Choroid plexus epithelial cell (primary cell): ENCODE measurements around the gene THSD1.
"Not testable (repeated sequence)": the region's sequence is repeated elsewhere in the genome, so short reads cannot be mapped to it uniquely, and the experiment has no call there.

ENCODE experiments used
- DNase-seq: peaks from one replicate; pipeline ENCODE4 v3.0.0-alpha.2; 2010; ENCODE audit warnings: low read depth
- H3K4me3 ChIP-seq: 2 replicates; pipeline ENCODE4 v1.5.1; 2011; ENCODE audit warnings: low read depth, mild to moderate bottlenecking, control low read depth, low read length, moderate library complexity
- CTCF ChIP-seq: conservative IDR thresholded peaks from 2 replicates; pipeline ENCODE4 v1.5.1; 2011; ENCODE audit warnings: low read depth, mild to moderate bottlenecking, control low read depth, inconsistent platforms, low read length, moderate library complexity

THSD1 gene

DNA sequence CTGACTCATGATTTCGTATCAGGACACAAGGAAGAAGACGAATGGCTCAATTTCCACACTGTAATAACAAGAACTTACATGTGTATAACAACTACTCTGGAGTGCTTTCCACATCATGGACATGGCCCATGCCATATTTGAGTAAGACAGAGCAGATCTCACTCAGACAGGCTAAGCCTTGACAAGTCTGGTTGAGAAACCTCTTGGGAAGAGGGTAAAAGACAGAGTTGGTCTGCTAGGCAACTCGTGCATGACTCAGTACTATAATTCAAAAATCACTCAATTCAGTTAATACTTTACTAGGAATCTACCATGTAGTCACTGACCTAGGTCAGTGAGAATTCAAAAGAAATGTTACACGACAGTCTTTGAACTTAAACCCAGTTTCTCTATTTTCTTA, 5.7 kb upstream of the THSD1 start:
- no peak for TF ChIP-seq CTCF
- peak; percentile 53 for DNase-seq

GRCh38 chr13:52408071-52408658, 2.2 kb upstream of the THSD1 start:
- not testable (repeated sequence) for H3K4me3 ChIP-seq, DNase-seq

More for the DNA sequence above, 5.7 kb upstream of the THSD1 start:
- no peak overlapping the region for H3K4me3 ChIP-seq

DNA sequence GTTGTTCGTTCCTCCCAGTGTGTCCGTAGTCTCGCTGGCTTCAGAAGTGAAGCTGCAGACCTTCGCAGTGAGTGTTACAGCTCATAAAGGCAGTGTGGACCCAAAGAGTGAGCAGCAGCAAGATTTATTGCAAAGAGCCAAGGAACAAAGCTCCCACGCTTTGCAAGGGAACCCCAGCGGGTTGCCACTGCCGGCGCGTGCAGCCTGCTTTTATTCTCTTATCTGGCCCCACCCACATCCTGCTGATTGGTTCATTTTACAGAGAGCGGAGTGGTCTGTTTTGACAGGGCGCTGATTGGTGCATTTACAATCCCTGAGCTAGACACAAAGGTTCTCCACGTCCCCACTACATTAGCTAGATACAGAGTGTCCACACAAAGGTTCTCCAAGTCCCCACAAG, 1.5 kb upstream of the THSD1 start:
- DNase-seq, H3K4me3 ChIP-seq: not testable (repeated sequence)

- DNase-seq: no peak
- no peak overlapping the region for H3K4me3 ChIP-seq
- TF ChIP-seq CTCF: no peak
Measured at GRCh38 chr13:52406629-52407028, 657 bp upstream of the THSD1 start.

DNA sequence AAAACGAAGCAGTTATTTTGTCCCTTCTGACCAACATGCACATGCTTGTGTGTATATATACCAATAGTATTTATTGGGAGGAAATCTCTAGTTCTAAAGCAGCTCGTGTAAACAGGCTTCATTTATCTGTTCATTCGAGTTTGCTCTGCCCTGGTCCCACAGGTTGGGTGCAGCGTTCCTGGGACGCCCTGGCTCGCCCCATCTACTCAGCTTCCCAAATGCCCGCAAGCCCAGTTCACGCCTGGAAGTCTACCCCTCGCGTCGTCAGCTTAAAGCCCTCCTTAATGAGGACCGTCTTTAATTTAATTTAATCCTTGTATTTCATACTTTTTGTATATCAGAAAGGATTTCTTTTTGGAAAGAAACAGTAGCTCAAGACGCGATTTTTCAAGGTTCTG, 604 bp downstream of the THSD1 start:
- no peak for TF ChIP-seq CTCF
- peak overlapping the region; percentile 60 for H3K4me3 ChIP-seq
- DNase-seq: no peak

DNA sequence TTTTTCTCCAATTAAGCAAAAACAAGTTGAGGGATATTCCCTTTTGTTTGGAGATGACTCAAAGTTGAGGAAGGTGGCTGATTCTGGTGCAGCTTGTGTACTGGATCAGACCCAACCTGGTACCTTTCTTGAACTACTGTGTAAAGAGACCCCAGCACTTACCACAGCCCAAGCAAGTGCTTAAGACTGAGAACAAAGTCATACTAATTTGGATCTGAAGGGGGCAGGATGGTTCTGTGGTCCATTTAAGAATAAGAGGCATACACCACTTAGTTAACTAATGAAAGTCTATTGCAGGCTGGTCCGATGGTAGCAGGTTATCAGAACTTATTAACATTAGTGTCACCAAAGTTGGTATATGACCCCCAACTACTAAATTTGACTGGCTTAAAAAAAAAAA, 6.3 kb downstream of the THSD1 start:
- DNase-seq: peak; percentile 59
- peak; percentile 50 for TF ChIP-seq CTCF
- no peak overlapping the region for H3K4me3 ChIP-seq

DNA sequence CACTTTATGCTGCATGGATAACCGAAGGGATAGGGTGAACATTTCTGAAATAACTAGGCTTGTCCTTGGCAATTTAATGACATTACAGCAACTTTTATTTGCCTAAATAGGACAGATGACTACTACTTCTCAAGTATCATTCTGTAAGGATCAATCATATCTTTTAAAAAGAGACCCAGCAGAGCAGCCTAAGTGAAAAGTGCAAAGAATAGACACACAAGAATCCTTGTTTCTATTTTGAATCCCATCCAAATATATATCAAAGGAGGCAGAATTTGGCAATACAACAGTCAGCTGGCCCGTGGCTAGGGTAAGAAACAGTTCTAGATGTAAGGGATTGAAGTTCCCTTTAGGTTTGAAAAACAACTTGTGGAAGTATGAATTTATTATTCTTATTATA, 6.9 kb downstream of the THSD1 start:
- TF ChIP-seq CTCF: no peak

GRCh38 chr13:52395704-52396103, 10.3 kb downstream of the THSD1 start:
- no peak overlapping the region for H3K4me3 ChIP-seq
- no peak for DNase-seq
- TF ChIP-seq CTCF: no peak

More for the DNA sequence above, 6.9 kb downstream of the THSD1 start:
- no peak for DNase-seq
- no peak overlapping the region for H3K4me3 ChIP-seq
